ENCODE results near the gene RCAN2.

DNA sequence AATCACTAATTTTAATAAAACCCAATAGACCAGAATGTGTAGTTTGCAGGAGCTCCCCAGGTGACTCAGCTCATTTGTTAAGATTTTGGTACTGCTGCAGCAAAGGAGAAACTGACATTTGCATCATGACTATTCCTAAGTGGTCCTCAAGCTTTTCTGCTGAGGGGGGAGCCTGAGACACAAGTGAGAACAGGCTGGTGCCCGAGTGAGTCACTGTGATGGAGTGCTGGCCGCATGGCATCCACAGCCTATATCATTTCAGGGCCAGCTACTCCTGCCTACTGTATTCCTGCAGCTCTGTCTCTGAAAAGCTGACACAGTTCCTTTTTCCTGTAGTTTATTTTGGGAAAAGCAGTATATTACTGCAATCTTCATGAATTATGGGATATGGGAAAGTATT, 206.8 kb downstream of the RCAN2 start:
- no peak for TF ChIP-seq CTCF (IDR thresholded peaks at IDR 0.05; ENCODE audit: insufficient read depth, low read length)
- TF ChIP-seq, protein P1, sequence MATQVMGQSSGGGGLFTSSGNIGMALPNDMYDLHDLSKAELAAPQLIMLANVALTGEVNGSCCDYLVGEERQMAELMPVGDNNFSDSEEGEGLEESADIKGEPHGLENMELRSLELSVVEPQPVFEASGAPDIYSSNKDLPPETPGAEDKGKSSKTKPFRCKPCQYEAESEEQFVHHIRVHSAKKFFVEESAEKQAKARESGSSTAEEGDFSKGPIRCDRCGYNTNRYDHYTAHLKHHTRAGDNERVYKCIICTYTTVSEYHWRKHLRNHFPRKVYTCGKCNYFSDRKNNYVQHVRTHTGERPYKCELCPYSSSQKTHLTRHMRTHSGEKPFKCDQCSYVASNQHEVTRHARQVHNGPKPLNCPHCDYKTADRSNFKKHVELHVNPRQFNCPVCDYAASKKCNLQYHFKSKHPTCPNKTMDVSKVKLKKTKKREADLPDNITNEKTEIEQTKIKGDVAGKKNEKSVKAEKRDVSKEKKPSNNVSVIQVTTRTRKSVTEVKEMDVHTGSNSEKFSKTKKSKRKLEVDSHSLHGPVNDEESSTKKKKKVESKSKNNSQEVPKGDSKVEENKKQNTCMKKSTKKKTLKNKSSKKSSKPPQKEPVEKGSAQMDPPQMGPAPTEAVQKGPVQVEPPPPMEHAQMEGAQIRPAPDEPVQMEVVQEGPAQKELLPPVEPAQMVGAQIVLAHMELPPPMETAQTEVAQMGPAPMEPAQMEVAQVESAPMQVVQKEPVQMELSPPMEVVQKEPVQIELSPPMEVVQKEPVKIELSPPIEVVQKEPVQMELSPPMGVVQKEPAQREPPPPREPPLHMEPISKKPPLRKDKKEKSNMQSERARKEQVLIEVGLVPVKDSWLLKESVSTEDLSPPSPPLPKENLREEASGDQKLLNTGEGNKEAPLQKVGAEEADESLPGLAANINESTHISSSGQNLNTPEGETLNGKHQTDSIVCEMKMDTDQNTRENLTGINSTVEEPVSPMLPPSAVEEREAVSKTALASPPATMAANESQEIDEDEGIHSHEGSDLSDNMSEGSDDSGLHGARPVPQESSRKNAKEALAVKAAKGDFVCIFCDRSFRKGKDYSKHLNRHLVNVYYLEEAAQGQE (IDR thresholded peaks at IDR 0.05; ENCODE audit: insufficient replicate concordance, low read depth), result no peak
- no peak for TF ChIP-seq POLR2AphosphoS5 (IDR thresholded peaks at IDR 0.05; ENCODE audit: low read depth)
- no peak for TF ChIP-seq GABPA (IDR thresholded peaks at IDR 0.05; ENCODE audit: low read depth)

All from HL-60 (cell line).